Measurements from ENCODE around the gene FBXW11.

GRCh38 chr5:171848486-171848885, 158.0 kb downstream of the FBXW11 start:
- TF ChIP-seq CTCF (conservative IDR thresholded peaks at IDR 0.05; ENCODE audit: low read length) (no peak), EZH2phosphoT487 (IDR thresholded peaks at IDR 0.05; ENCODE audit: borderline replicate concordance) (no peak)

Data from Loucy (cell line).